Progenitor cell of endocrine pancreas (in vitro differentiated cells): ENCODE results near the gene PINLYP. TPM values are rescaled to one million over a fixed set of nuclear protein-coding genes. Genes with fewer than 3 reads are reported as not detected.

ENCODE experiments used
- DNase-seq: peaks from one replicate; pipeline ENCODE4 v3.0.0; 2021; ENCODE audit warnings: low spot score; ENCODE audit not compliant: unreplicated experiment
- H3K27ac Mint-ChIP-seq: 2 replicates; pipeline ENCODE4 v1.8.0; 2021; ENCODE audit warnings: mild to moderate bottlenecking, moderate library complexity, mixed read lengths
- H3K27me3 Mint-ChIP-seq: 2 replicates; pipeline ENCODE4 v1.8.0; 2021; ENCODE audit warnings: mixed read lengths
- H3K36me3 Mint-ChIP-seq: 2 replicates; pipeline ENCODE4 v1.8.0; 2022; ENCODE audit warnings: mixed read lengths; ENCODE audit not compliant: insufficient read depth
- H3K4me1 Mint-ChIP-seq: 2 replicates; pipeline ENCODE4 v1.8.0; 2021; ENCODE audit warnings: low read depth, mixed read lengths
- H3K4me3 Mint-ChIP-seq: 2 replicates; pipeline ENCODE4 v1.8.0; 2021; ENCODE audit warnings: low read depth, mild to moderate bottlenecking, moderate library complexity, mixed read lengths
- H3K9me3 Mint-ChIP-seq: 2 replicates; pipeline ENCODE4 v1.8.0; 2021; ENCODE audit warnings: low read depth, mixed read lengths
- CTCF ChIP-seq: fragments of 200-600 bp; sonication (generic); IDR thresholded peaks from one replicate; pipeline ENCODE4 v1.5.0; 2021; ENCODE audit warnings: antibody characterized with exemption, mild to moderate bottlenecking; ENCODE audit not compliant: unreplicated experiment
- total RNA-seq: library from RNA; stranded (reverse); gene quantifications from 2 replicates; pipeline ENCODE4 v1.2.1, GENCODE V29; 2021

Gene PINLYP
- total RNA-seq, 1 donor from 2014 or later = 7.7 TPM

GRCh38 chr19:43623889-43624670, 48.5 kb downstream of the PINLYP start:
- no peak for TF ChIP-seq CTCF
- Mint-ChIP-seq H3K36me3 (peaks cover 29% of the 10 kb centered on the region), H3K4me1 (peaks cover 10% of the 10 kb centered on the region), H3K27ac (no peak overlapping the region), H3K9me3 (no peaks in the 10 kb centered on the region), H3K27me3 (no peaks in the 10 kb centered on the region), H3K4me3 (no peak overlapping the region)
- DNase-seq = no peak

GRCh38 chr19:43624933-43625332, 49.3 kb downstream of the PINLYP start:
- Mint-ChIP-seq H3K4me1 (peaks cover 8% of the 10 kb centered on the region), H3K27ac (no peak overlapping the region), H3K36me3 (peaks cover 29% of the 10 kb centered on the region), H3K4me3 (no peak overlapping the region), H3K27me3 (no peaks in the 10 kb centered on the region), H3K9me3 (no peaks in the 10 kb centered on the region)
- DNase-seq = no peak
- TF ChIP-seq CTCF = no peak

- TF ChIP-seq CTCF = no peak
- Mint-ChIP-seq H3K4me1 (no peaks in the 10 kb centered on the region), H3K9me3 (no peaks in the 10 kb centered on the region), H3K4me3 (no peak overlapping the region), H3K27ac (no peak overlapping the region), H3K27me3 (no peaks in the 10 kb centered on the region), H3K36me3 (peaks cover 31% of the 10 kb centered on the region)
- no peak for DNase-seq
These were observed 50.4 kb downstream of the PINLYP start for GRCh38 chr19:43625918-43626579.

- no peak overlapping the region for H3K27ac Mint-ChIP-seq
These were observed 51.2 kb downstream of the PINLYP start for GRCh38 chr19:43626838-43627237.

More at GRCh38 chr19:43626838-43627237, 51.2 kb downstream of the PINLYP start:
- Mint-ChIP-seq H3K27me3 (no peaks in the 10 kb centered on the region), H3K36me3 (peaks cover 29% of the 10 kb centered on the region), H3K4me1 (no peaks in the 10 kb centered on the region), H3K4me3 (no peak overlapping the region), H3K9me3 (no peaks in the 10 kb centered on the region)
- TF ChIP-seq CTCF = no peak
- DNase-seq = no peak
